Adrenal gland (tissue), 12 donors: ENCODE data around the gene KAT7. TPM values are rescaled to one million over a fixed set of nuclear protein-coding genes. Genes with fewer than 3 reads are reported as not detected.

Experiments
- DNase-seq, 7 donors: peaks; one replicate each; pipeline ENCODE4 v3.0.0-alpha.2; 2019 to 2020
- H3K27ac ChIP-seq, 5 donors: fragments of 200-600 bp; sonication (generic) in 4 of 5; 1 replicate in 3 of 5; 2 replicates in 2 of 5; pipeline versions ENCODE4 v1.5.1 to v1.8.0; 2016 to 2020; ENCODE audit warnings: mild to moderate bottlenecking in 1 of 5
- H3K27me3 ChIP-seq: fragments of 200-600 bp; 2 replicates; pipeline ENCODE4 v1.8.0; 2021
- H3K36me3 ChIP-seq, 2 donors: fragments of 200-600 bp; replicated peaks in 1 of 2; 1 replicate in 1 of 2; 2 replicates in 1 of 2; pipeline versions ENCODE4 v1.5.1 to v1.8.0; 2018 to 2022
- H3K4me1 ChIP-seq, 2 donors: fragments of 200-600 bp; replicated peaks in 1 of 2; 1 replicate in 1 of 2; 2 replicates in 1 of 2; pipeline versions ENCODE4 v1.5.1 to v1.8.0; 2018 to 2021
- H3K4me3 ChIP-seq, 4 donors: fragments of 200-600 bp; sonication (generic) in 3 of 4; one replicate each; pipeline ENCODE4 v1.5.1; 2016 to 2018
- H3K9me3 ChIP-seq, 3 donors: fragments of 200-600 bp; sonication (generic) in 1 of 3; replicated peaks in 1 of 3; 1 replicate in 2 of 3; 2 replicates in 1 of 3; pipeline versions ENCODE4 v1.5.1 to v1.8.0; 2016 to 2021
- CTCF ChIP-seq, 6 experiments: fragments of 450-650 bp in 4 of 6; fragments of 200-600 bp in 2 of 6; sonication (generic) in 1 of 6; IDR thresholded peaks; 1 replicate in 5 of 6; 2 replicates in 1 of 6; pipeline versions ENCODE4 v1.5.1 to v1.8.0; 2016 to 2021; ENCODE audit warnings: antibody characterized with exemption in 6 of 6, mild to moderate bottlenecking in 2 of 6, moderate library complexity in 1 of 6
- POLR2A ChIP-seq, 2 donors: fragments of 450-650 bp; IDR thresholded peaks; one replicate each; pipeline ENCODE4 v1.6.1; 2017; ENCODE audit warnings: antibody characterized with exemption in 2 of 2, mild to moderate bottlenecking in 2 of 2, moderate library complexity in 1 of 2
- WGBS, 4 donors: extraction: QIAGEN DNeasy Blood & Tissue Kit in 2 of 4; methylation state at CpG; one replicate each; pipeline versions ENCODE4 v1.1.5 to v1.1.7; 2013 to 2017; 5-methylcytosine and 5-hydroxymethylcytosine counted together
- intact Hi-C, 2 donors: fragments of 100-400 bp; cut with DNase I; formaldehyde crosslinking; loops; one replicate each; pipeline versions ENCODE4 v1.14.1 to v1.15.0; 2022 to 2023
- polyA plus RNA-seq, 3 donors: library from polyadenylated mRNA; stranded (reverse); fragments of 200-250 nt in 2 of 3; fragments of 350-450 nt in 1 of 3; fragmentation: Illumina TruSeq in 1 of 3; extraction: RNeasy Lipid Tissue Mini Kit (QIAGEN cat#74804) in 1 of 3; gene quantifications; one replicate each; pipeline ENCODE4 v1.2.3, GENCODE V29; 2013 to 2014
- total RNA-seq, 9 donors: library from RNA; depleted of rRNA in 4 of 9; stranded (reverse); fragments of >200 nt in 4 of 9; fragments of 120-200 nt in 1 of 9; fragmentation: NEBNext Ultra II Directional in 1 of 9; extraction: Animal tissue kit (Norgen Biotek cat#: 25700) in 1 of 9; gene quantifications; one replicate each; pipeline versions ENCODE4 v1.1.0 to v1.2.4, GENCODE V29; 2013 to 2023
- donor health status: healthy with polysubstance abuse.
- donor health status: Bipolar disorder and iron deficiency.
- donor health status: DM: yes; HTN: yes; CAD: no.
- donor health status: DM: no; HTN: no; CAD: no.
- donor health status: DM: no; HTN: no; CAD: no.
- donor health status: DM: yes; HTN: yes; CAD: no.

KAT7 gene
- total and polyA plus RNA-seq, 12 donors, result 5.2 to 54.7 (median 39.8) TPM

- Histone ChIP-seq H3K4me3 (no peak overlapping the region), H3K4me1 (peaks cover 5 to 25% of the 10 kb centered on the region in 2 donors), H3K27ac (peak overlapping the region in 1 of 5 donors; percentile 74), H3K36me3 (peaks cover 0 to 18% of the 10 kb centered on the region in 2 donors), H3K27me3 (no peaks in the 10 kb centered on the region), H3K9me3 (no peaks in the 10 kb centered on the region)
- TF ChIP-seq CTCF (IDR thresholded peaks at IDR 0.05) (no peak), POLR2A (IDR thresholded peaks at IDR 0.05) (no peak)
- no peak for DNase-seq
- intact Hi-C loops, result no loop called here
- 88 to 96% (median 92%) methylated on average over 7 of the region's 7 CpGs for WGBS, 4 donors
Observed at GRCh38 chr17:49835472-49835871, 47.0 kb downstream of the KAT7 start.

- no peak for DNase-seq
- WGBS, 4 donors, result 56 to 69% (median 65%) methylated on average over 16 of the region's 16 CpGs
- Histone ChIP-seq H3K9me3 (no peaks in the 10 kb centered on the region), H3K36me3 (peaks cover 0 to 17% of the 10 kb centered on the region in 2 donors), H3K27ac (peak overlapping the region in 1 of 5 donors; percentile 74), H3K27me3 (no peaks in the 10 kb centered on the region), H3K4me1 (peaks cover 0 to 16% of the 10 kb centered on the region in 2 donors), H3K4me3 (no peak overlapping the region)
- TF ChIP-seq CTCF (IDR thresholded peaks at IDR 0.05), result no peak
- TF ChIP-seq POLR2A (IDR thresholded peaks at IDR 0.05), result no peak
- intact Hi-C loops, result no loop called here
Observed at GRCh38 chr17:49836111-49837030, 47.9 kb downstream of the KAT7 start.

GRCh38 chr17:49839455-49839854 is 51.0 kb downstream of the KAT7 start:
- Histone ChIP-seq H3K4me1 (peaks cover 0 to 10% of the 10 kb centered on the region in 2 donors), H3K9me3 (no peaks in the 10 kb centered on the region), H3K27ac (no peak overlapping the region), H3K36me3 (peaks cover 0 to 6% of the 10 kb centered on the region in 2 donors), H3K4me3 (no peak overlapping the region), H3K27me3 (no peaks in the 10 kb centered on the region)
- no peak for TF ChIP-seq CTCF (IDR thresholded peaks at IDR 0.05)
- TF ChIP-seq POLR2A (IDR thresholded peaks at IDR 0.05), result no peak
- intact Hi-C loops, result no loop called here
- WGBS, 4 donors, result 49 to 64% (median 60%) methylated on average over 3 to 5 of the region's 5 CpGs
- no peak for DNase-seq

- H3K4me1 ChIP-seq, result peaks cover 0 to 19% of the 10 kb centered on the region in 2 donors
- no peak for DNase-seq
- H3K27ac ChIP-seq, result no peak overlapping the region
- 90 to 99% (median 95%) methylated on average over 3 of the region's 3 CpGs for WGBS, 4 donors
- no peaks in the 10 kb centered on the region for H3K27me3 ChIP-seq
- intact Hi-C loops, result loop anchor here in 1 of 2 donors (10.0 kb wide), 1 partner anchor 47 kb away; no protein-coding TSS in a partner anchor
- H3K36me3 ChIP-seq, result no peaks in the 10 kb centered on the region
- H3K4me3 ChIP-seq, result no peak overlapping the region
- no peaks in the 10 kb centered on the region for H3K9me3 ChIP-seq
- no peak for TF ChIP-seq CTCF (IDR thresholded peaks at IDR 0.05)
- no peak for TF ChIP-seq POLR2A (IDR thresholded peaks at IDR 0.05)
Observed at GRCh38 chr17:49841548-49841947, 53.1 kb downstream of the KAT7 start.
